Middle frontal gyrus (tissue), 1 donor: Measurements from ENCODE around the gene NUCB2.

Experiments
- DNase-seq: peaks from one replicate; pipeline ENCODE4 v3.0.0-alpha.2; 2015; ENCODE audit warnings: low spot score; ENCODE audit errors: extremely low spot score

NUCB2 gene

DNA sequence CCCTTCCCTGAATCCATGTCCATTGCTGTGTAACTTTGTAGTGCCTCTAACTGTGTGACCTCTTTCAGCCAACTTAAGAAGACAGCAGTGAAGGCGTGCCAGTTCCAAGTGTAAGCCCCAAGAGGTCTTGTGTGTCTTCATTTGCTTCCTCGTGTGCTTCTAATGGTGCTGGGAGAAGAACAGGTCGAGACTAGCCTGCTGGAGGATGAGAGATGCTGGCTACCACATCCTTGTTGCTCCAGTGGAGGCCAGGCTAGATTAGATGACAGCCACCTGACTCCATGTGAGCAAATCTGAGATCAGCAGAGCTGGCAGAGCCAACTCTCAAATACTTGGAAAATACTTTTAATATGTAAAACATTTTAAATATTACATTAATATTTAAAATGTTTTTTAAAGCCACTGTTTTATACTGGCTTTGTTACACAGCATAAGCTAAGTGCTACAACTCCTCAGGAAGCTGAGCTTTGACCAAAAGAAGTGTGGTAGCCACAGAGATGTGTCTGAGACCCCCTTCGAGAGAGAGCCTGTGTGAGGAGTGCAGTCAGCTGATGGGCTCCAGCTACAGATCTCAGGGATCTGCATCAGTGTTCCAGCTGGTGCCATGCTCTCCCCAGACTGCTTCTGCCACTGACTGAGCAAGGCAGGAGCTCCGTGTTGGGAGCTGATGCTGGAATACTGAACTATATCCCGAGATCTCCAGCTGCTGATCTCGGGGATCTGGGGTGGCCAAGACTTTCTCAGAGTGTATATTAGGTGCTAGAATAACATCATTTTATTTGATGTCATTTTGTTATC lies 103.0 kb downstream of the NUCB2 start:
- no peak for DNase-seq

DNA sequence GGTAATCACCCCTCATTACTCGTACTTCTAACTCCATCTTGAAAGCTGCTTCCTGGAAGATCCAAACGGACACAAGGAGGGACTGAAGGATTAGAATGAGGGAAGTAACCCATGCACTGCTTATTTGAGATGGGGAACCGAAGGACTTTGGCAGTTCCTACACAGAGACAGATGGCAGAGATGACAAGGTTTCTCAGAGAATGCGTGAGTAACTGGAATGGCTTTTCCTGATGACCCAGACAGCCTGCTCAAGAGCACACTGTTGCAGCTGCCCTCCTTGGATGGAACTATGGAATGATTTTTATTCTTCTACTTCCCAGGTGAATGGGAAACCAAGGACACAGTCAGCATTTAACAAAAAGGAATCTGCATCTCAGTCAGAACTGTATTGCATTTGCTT lies 104.6 kb downstream of the NUCB2 start:
- no peak for DNase-seq
